ENCODE data around the gene MMP28. TPM values are rescaled to one million over a fixed set of nuclear protein-coding genes. Genes with fewer than 3 reads are reported as not detected.

Gene MMP28
- total RNA-seq, 1 experiment from 2014 or later: not detected

GRCh38 chr17:35740997-35741931, 54.2 kb downstream of the MMP28 start:
- H4K20me1 ChIP-seq (ENCODE audit: insufficient read depth, low read depth, low read length): 0 out of 2 replicates have a peak, but pooled peaks cover 4% of the 10 kb centered on the region
- no peak overlapping the region for H3K27ac ChIP-seq (ENCODE audit: low read length)
- DNase-seq: no peak
- H2AFZ ChIP-seq (ENCODE audit: low read length): no peak overlapping the region
- no peaks in the 10 kb centered on the region for H3K9me3 ChIP-seq (ENCODE audit: low read length)
- H3K79me2 ChIP-seq (ENCODE audit: low read length): no peaks in the 10 kb centered on the region
- H3K9me2 ChIP-seq (replicated peaks; ENCODE audit: insufficient read depth, low read length): no peaks in the 10 kb centered on the region
- H3K9ac ChIP-seq (ENCODE audit: low read length): no peak overlapping the region
- no peaks in the 10 kb centered on the region for H3K27me3 ChIP-seq (ENCODE audit: low read length)
- no peaks in the 10 kb centered on the region for H3K4me1 ChIP-seq (ENCODE audit: low read length)
- H3K4me2 ChIP-seq (ENCODE audit: low read depth, low read length, poor library complexity, severe bottlenecking): no peak overlapping the region
- no peaks in the 10 kb centered on the region for H3K36me3 ChIP-seq (ENCODE audit: insufficient read depth, low read length)
- H3K4me3 ChIP-seq (ENCODE audit: low read length): no peak overlapping the region

DNA sequence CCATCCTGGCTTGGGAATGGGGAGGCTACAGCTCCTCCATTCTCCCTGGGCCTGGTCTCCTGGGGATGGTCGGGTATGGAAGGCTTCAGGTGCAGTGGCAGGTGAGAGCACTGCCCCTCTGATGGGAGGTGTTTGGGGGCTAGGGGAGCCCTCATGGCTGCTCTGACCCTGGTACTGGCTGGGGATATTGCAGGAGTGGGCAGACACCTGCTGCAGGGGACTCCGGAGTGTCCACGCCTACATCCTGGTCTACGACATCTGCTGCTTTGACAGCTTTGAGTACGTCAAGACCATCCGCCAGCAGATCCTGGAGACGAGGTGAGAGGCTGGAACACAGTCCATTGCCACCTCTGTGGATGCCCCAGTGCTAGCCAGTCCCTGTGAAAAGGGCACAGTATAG, 55.2 kb downstream of the MMP28 start:
- no peak for DNase-seq
- no peak overlapping the region for H3K27ac ChIP-seq (ENCODE audit: low read length)
- H2AFZ ChIP-seq (ENCODE audit: low read length): no peak overlapping the region
- H3K9ac ChIP-seq (ENCODE audit: low read length): no peak overlapping the region
- H3K4me1 ChIP-seq (ENCODE audit: low read length): no peaks in the 10 kb centered on the region
- H4K20me1 ChIP-seq (ENCODE audit: insufficient read depth, low read depth, low read length): 0 out of 2 replicates have a peak, but pooled peaks cover 4% of the 10 kb centered on the region
- no peak overlapping the region for H3K4me2 ChIP-seq (ENCODE audit: low read depth, low read length, poor library complexity, severe bottlenecking)
- no peak overlapping the region for H3K4me3 ChIP-seq (ENCODE audit: low read length)
- H3K79me2 ChIP-seq (ENCODE audit: low read length): no peaks in the 10 kb centered on the region
- no peaks in the 10 kb centered on the region for H3K9me2 ChIP-seq (replicated peaks; ENCODE audit: insufficient read depth, low read length)
- H3K27me3 ChIP-seq (ENCODE audit: low read length): no peaks in the 10 kb centered on the region
- H3K36me3 ChIP-seq (ENCODE audit: insufficient read depth, low read length): no peaks in the 10 kb centered on the region
- H3K9me3 ChIP-seq (ENCODE audit: low read length): no peaks in the 10 kb centered on the region

DNA sequence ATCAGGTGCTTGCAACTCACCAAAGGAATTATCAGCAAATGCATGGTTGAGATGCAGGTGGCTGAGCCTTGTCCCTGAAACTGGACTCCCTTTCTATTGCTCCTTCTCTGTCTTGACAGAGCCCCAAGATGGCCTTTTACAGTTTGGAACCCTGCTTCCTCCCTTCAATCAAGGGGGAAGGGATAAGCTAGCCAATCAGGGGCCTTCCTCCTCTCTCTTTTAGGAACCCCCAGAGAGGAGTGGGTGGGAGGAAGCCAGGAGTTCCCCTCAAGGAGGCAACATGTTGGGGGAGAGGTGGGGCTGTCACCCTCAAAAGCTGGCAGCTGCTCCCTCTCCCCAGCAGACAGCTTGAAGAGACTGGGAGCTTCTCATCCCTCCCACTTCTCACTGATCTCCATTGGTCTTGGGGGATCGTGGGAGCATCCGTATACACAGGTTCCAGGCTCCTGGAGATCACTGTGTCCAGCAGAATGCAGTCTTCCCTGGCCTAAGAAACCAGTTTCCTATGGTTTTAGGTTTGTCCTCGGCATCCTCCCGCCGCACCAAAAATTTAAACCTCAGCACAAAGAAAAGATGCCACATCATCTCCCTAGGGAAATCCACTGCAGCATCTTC, 56.8 kb downstream of the MMP28 start:
- H3K9ac ChIP-seq (ENCODE audit: low read length): no peak overlapping the region
- H2AFZ ChIP-seq (ENCODE audit: low read length): no peak overlapping the region
- H3K4me1 ChIP-seq (ENCODE audit: low read length): no peaks in the 10 kb centered on the region
- no peak for DNase-seq
- H3K27ac ChIP-seq (ENCODE audit: low read length): no peak overlapping the region
- H4K20me1 ChIP-seq (ENCODE audit: insufficient read depth, low read depth, low read length): 0 out of 2 replicates have a peak, but pooled peaks cover 3% of the 10 kb centered on the region
- H3K27me3 ChIP-seq (ENCODE audit: low read length): no peaks in the 10 kb centered on the region
- no peaks in the 10 kb centered on the region for H3K79me2 ChIP-seq (ENCODE audit: low read length)
- H3K4me2 ChIP-seq (ENCODE audit: low read depth, low read length, poor library complexity, severe bottlenecking): no peak overlapping the region
- H3K9me2 ChIP-seq (replicated peaks; ENCODE audit: insufficient read depth, low read length): no peaks in the 10 kb centered on the region
- H3K4me3 ChIP-seq (ENCODE audit: low read length): no peak overlapping the region
- no peaks in the 10 kb centered on the region for H3K9me3 ChIP-seq (ENCODE audit: low read length)
- H3K36me3 ChIP-seq (ENCODE audit: insufficient read depth, low read length): no peaks in the 10 kb centered on the region

GRCh38 chr17:35736236-35736635, 59.2 kb downstream of the MMP28 start:
- Histone ChIP-seq H3K4me1 (ENCODE audit: low read length) (no peaks in the 10 kb centered on the region), H3K79me2 (ENCODE audit: low read length) (no peaks in the 10 kb centered on the region), H3K27ac (ENCODE audit: low read length) (no peak overlapping the region), H3K9ac (ENCODE audit: low read length) (no peak overlapping the region), H3K36me3 (ENCODE audit: insufficient read depth, low read length) (no peaks in the 10 kb centered on the region), H3K4me3 (ENCODE audit: low read length) (no peak overlapping the region), H4K20me1 (ENCODE audit: insufficient read depth, low read depth, low read length) (no peaks in the 10 kb centered on the region), H3K4me2 (ENCODE audit: low read depth, low read length, poor library complexity, severe bottlenecking) (no peak overlapping the region), H2AFZ (ENCODE audit: low read length) (no peak overlapping the region), H3K9me2 (replicated peaks; ENCODE audit: insufficient read depth, low read length) (no peaks in the 10 kb centered on the region), H3K27me3 (ENCODE audit: low read length) (no peaks in the 10 kb centered on the region), H3K9me3 (ENCODE audit: low read length) (no peaks in the 10 kb centered on the region)
- no peak for DNase-seq

DNA sequence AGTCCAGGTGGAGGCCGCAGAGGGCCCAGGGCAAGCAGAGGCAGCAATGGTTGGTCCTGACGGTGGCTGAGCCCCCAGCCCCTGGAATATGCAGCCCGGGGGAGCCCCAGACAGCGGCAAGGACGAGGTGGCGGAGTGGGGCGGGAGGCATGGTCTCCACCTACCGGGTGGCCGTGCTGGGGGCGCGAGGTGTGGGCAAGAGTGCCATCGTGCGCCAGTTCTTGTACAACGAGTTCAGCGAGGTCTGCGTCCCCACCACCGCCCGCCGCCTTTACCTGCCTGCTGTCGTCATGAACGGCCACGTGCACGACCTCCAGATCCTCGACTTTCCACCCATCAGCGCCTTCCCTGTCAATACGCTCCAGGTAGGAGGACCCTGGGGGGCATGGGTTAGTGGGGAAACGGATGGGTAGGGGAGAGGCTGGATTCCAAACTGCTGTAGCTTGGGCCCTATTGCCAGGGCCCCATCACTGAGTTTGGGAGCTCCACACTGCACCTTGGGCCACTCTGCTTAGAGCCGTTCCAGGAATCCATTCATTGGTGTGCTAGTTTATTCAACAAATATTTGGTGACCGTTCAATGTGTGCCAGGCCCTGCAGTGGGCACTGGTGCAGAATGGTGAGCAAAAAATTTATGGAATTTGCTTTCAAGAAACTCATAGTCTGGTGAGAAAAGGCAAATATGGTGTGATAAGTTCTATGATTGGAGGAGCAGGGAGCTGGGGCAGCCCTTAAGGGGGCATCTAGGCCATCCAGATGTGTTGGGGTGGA, 60.2 kb downstream of the MMP28 start:
- no peaks in the 10 kb centered on the region for H4K20me1 ChIP-seq (ENCODE audit: insufficient read depth, low read depth, low read length)

GRCh38 chr17:35734396-35734795, 61.0 kb downstream of the MMP28 start:
- H3K4me3 ChIP-seq (ENCODE audit: low read length): no peak overlapping the region
- H4K20me1 ChIP-seq (ENCODE audit: insufficient read depth, low read depth, low read length): no peaks in the 10 kb centered on the region
- H3K36me3 ChIP-seq (ENCODE audit: insufficient read depth, low read length): no peaks in the 10 kb centered on the region
- DNase-seq: no peak
- no peaks in the 10 kb centered on the region for H3K4me1 ChIP-seq (ENCODE audit: low read length)
- no peaks in the 10 kb centered on the region for H3K79me2 ChIP-seq (ENCODE audit: low read length)
- H3K9me2 ChIP-seq (replicated peaks; ENCODE audit: insufficient read depth, low read length): no peaks in the 10 kb centered on the region
- H3K9ac ChIP-seq (ENCODE audit: low read length): no peak overlapping the region
- no peaks in the 10 kb centered on the region for H3K9me3 ChIP-seq (ENCODE audit: low read length)
- no peak overlapping the region for H3K27ac ChIP-seq (ENCODE audit: low read length)
- no peak overlapping the region for H2AFZ ChIP-seq (ENCODE audit: low read length)
- H3K4me2 ChIP-seq (ENCODE audit: low read depth, low read length, poor library complexity, severe bottlenecking): no peak overlapping the region
- H3K27me3 ChIP-seq (ENCODE audit: low read length): no peaks in the 10 kb centered on the region

More for the DNA sequence above, 60.2 kb downstream of the MMP28 start:
- Histone ChIP-seq H3K27ac (ENCODE audit: low read length) (no peak overlapping the region), H3K9me2 (replicated peaks; ENCODE audit: insufficient read depth, low read length) (no peaks in the 10 kb centered on the region), H3K4me3 (ENCODE audit: low read length) (no peak overlapping the region), H3K4me1 (ENCODE audit: low read length) (no peaks in the 10 kb centered on the region), H3K9me3 (ENCODE audit: low read length) (no peaks in the 10 kb centered on the region), H3K4me2 (ENCODE audit: low read depth, low read length, poor library complexity, severe bottlenecking) (no peak overlapping the region), H2AFZ (ENCODE audit: low read length) (no peak overlapping the region), H3K9ac (ENCODE audit: low read length) (no peak overlapping the region), H3K36me3 (ENCODE audit: insufficient read depth, low read length) (no peaks in the 10 kb centered on the region), H3K79me2 (ENCODE audit: low read length) (no peaks in the 10 kb centered on the region), H3K27me3 (ENCODE audit: low read length) (no peaks in the 10 kb centered on the region)
- DNase-seq: no peak

- no peaks in the 10 kb centered on the region for H3K36me3 ChIP-seq (ENCODE audit: insufficient read depth, low read length)
- no peaks in the 10 kb centered on the region for H3K9me3 ChIP-seq (ENCODE audit: low read length)
- H3K9ac ChIP-seq (ENCODE audit: low read length): no peak overlapping the region
- H4K20me1 ChIP-seq (ENCODE audit: insufficient read depth, low read depth, low read length): no peaks in the 10 kb centered on the region
- H3K9me2 ChIP-seq (replicated peaks; ENCODE audit: insufficient read depth, low read length): no peaks in the 10 kb centered on the region
- H3K4me1 ChIP-seq (ENCODE audit: low read length): no peaks in the 10 kb centered on the region
- H3K27ac ChIP-seq (ENCODE audit: low read length): no peak overlapping the region
- H3K79me2 ChIP-seq (ENCODE audit: low read length): no peaks in the 10 kb centered on the region
- no peak for DNase-seq
- no peak overlapping the region for H3K4me2 ChIP-seq (ENCODE audit: low read depth, low read length, poor library complexity, severe bottlenecking)
- H3K4me3 ChIP-seq (ENCODE audit: low read length): no peak overlapping the region
- H2AFZ ChIP-seq (ENCODE audit: low read length): no peak overlapping the region
- no peaks in the 10 kb centered on the region for H3K27me3 ChIP-seq (ENCODE audit: low read length)
These were observed 62.1 kb downstream of the MMP28 start for GRCh38 chr17:35733366-35733765.

- no peaks in the 10 kb centered on the region for H4K20me1 ChIP-seq (ENCODE audit: insufficient read depth, low read depth, low read length)
- H3K36me3 ChIP-seq (ENCODE audit: insufficient read depth, low read length): no peaks in the 10 kb centered on the region
- no peaks in the 10 kb centered on the region for H3K9me3 ChIP-seq (ENCODE audit: low read length)
- H3K4me3 ChIP-seq (ENCODE audit: low read length): no peak overlapping the region
- no peak overlapping the region for H2AFZ ChIP-seq (ENCODE audit: low read length)
- H3K79me2 ChIP-seq (ENCODE audit: low read length): no peaks in the 10 kb centered on the region
- peaks cover under 1% of the 10 kb centered on the region for H3K4me1 ChIP-seq (ENCODE audit: low read length)
- DNase-seq: no peak
- no peak overlapping the region for H3K9ac ChIP-seq (ENCODE audit: low read length)
- H3K9me2 ChIP-seq (replicated peaks; ENCODE audit: insufficient read depth, low read length): no peaks in the 10 kb centered on the region
- no peak overlapping the region for H3K27ac ChIP-seq (ENCODE audit: low read length)
- H3K4me2 ChIP-seq (ENCODE audit: low read depth, low read length, poor library complexity, severe bottlenecking): no peak overlapping the region
- H3K27me3 ChIP-seq (ENCODE audit: low read length): no peaks in the 10 kb centered on the region
These were observed 62.7 kb downstream of the MMP28 start for GRCh38 chr17:35732806-35733136.

Measured in Karpas-422 (cell line).